Measurements from ENCODE around the gene CENPP.
"Not testable (repeated sequence)": the region's sequence is repeated elsewhere in the genome, so short reads cannot be mapped to it uniquely, and the experiment has no call there.

CENPP gene

DNA sequence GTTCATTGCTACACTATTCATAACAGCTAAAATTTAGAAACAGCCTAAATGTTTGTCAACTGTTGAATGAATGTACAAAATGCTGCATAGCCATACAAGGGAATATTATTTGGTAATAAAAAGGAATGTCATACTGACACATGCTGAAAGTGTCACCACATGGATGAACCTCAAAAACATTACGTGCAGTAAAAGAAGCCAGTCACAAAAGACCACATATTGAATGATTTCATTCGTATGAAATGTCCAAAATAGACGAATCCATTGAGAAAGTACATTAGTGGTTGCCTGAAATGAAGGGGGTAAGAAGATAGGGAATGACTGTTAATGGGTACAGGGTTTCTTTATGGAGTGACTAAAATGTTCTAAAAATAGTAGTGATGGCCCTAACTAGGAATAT is 221.6 kb downstream of the CENPP start:
- H3K9me3 Mint-ChIP-seq: no peaks in the 10 kb centered on the region
- H3K4me3 Mint-ChIP-seq: no peak overlapping the region
- no peak for ATAC-seq
- H3K4me1 Mint-ChIP-seq: no peaks in the 10 kb centered on the region
- no peak overlapping the region for H3K27ac Mint-ChIP-seq
- H3K27me3 Mint-ChIP-seq: no peaks in the 10 kb centered on the region
- no peak for DNase-seq
- H3K36me3 Mint-ChIP-seq (ENCODE audit: low read depth): peaks cover 9% of the 10 kb centered on the region

- Mint-ChIP-seq H3K27ac (no peak overlapping the region), H3K4me3 (no peak overlapping the region), H3K9me3 (no peaks in the 10 kb centered on the region), H3K4me1 (peaks cover 2% of the 10 kb centered on the region), H3K36me3 (ENCODE audit: low read depth) (peaks cover 10% of the 10 kb centered on the region), H3K27me3 (no peaks in the 10 kb centered on the region)
- DNase-seq (no peak), ATAC-seq (no peak)
These were observed 225.0 kb downstream of the CENPP start for GRCh38 chr9:92550765-92551164.

DNA sequence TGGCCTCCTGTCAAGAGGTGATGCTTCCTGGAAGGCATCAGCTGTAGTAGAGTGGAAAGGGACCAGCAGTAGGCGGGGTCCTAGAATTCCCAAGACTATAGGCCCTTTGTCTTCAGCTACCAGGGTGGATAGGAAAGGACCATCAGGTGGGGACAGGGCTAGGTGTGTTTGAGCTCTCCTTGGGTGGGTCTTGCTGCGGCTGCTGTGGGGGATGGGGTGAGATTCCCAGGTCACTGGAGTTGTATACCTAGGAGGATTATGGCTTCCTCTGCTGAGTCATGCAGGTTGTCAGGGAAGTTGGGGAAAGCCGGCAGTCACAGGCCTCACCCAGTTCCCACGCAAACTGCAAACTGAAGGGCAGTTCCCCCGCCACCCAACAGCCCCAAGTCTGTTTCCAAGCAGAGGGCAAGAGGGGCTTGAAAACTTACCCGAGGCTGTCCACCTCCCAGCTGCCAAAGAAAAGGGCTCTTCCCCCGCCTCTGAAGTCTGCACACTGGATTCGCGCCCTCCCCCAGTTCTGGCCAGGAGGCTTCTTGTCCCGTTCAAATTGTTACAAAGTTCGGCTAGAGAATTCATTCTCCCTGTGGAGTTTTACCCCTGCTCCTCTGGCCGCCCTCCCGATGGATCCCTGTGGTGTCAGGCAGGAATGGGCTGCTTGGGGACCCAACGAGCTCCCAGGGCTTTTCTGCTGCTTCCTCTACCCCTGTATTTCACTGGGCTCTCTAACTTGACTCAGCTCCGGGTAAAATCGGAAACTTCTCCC is 233.0 kb downstream of the CENPP start:
- Mint-ChIP-seq H3K36me3 (ENCODE audit: low read depth) (peaks cover 5% of the 10 kb centered on the region), H3K27me3 (no peaks in the 10 kb centered on the region), H3K4me3 (no peak overlapping the region), H3K4me1 (peaks cover 6% of the 10 kb centered on the region), H3K27ac (no peak overlapping the region), H3K9me3 (no peaks in the 10 kb centered on the region)
- DNase-seq: no peak
- ATAC-seq: no peak

DNA sequence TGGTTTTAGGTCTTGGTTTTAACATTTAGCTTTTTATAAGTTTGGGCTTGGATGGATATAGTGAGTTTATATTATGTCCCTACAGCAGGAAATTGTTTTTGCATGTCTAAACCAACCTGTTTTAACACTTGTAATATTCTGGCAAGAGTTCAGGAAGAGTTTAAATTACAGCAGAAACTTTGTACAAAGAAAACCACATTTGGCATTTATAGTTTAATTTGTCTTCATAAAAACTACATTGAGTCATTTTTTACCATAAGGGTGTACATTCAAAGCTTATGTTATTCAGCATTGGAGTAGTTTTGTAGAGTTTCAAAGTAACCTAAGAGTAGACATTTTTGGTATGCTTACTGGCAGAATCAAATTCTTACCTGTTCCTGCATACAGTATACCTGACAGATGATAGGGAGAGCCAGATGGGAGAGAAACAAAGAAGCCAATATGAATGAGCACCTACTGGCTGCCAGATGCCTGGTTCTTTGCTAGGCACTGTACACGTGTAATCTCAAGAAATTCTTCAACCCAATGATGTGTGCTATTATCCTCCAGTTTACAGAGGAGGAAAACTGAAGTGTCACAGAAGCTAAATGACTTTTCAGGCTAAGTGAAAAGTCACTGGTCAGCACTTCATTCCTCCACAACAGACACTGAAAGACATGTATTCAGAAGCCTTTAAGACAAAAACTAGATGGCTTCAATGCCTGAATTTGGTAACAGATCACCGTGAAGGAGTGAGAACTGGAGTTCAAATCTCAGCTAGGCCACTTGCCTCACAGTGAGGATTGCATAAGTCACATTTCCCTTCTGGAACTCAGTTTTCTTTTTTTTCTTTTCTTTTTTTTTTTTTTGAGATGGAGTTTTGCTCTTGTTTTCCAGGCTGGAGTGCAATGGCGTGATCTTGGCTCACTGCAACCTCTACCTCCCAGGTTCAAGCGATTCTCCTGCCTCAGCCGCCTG is 235.9 kb downstream of the CENPP start:
- no peak for DNase-seq
- Mint-ChIP-seq H3K36me3 (ENCODE audit: low read depth) (peaks cover 6% of the 10 kb centered on the region), H3K4me1 (no peaks in the 10 kb centered on the region), H3K27me3 (no peaks in the 10 kb centered on the region), H3K27ac (no peak overlapping the region), H3K9me3 (peaks cover 6% of the 10 kb centered on the region), H3K4me3 (no peak overlapping the region)
- no peak for ATAC-seq

DNA sequence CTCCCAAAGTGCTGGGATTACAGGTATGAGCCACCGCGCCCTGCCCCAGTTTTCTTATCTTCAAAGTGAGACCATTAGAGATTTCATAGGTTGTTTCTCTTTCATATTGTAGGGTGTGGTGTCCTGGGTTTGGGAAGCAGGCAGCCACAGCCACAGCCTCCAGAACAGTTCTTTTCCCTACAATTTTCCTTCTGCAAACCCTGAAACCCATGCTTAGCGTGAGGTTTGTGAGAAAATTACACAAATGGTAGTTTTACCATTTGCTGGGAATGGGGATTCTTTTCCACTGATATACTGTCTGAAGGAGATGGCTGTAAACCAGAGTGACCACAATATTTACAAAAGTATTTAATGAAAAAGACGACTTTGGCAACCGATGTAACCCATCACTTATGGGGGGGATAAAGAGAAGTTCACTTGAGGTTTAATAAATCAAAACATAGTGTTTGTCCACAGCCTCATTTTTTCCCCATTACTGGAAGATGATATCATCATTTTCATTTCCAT is 236.8 kb downstream of the CENPP start:
- H3K27me3 Mint-ChIP-seq: no peaks in the 10 kb centered on the region
- DNase-seq (no peak), ATAC-seq (no peak)
- H3K36me3 Mint-ChIP-seq (ENCODE audit: low read depth): peaks cover 6% of the 10 kb centered on the region
- no peak overlapping the region for H3K27ac Mint-ChIP-seq
- peaks cover 11% of the 10 kb centered on the region for H3K9me3 Mint-ChIP-seq
- no peaks in the 10 kb centered on the region for H3K4me1 Mint-ChIP-seq
- H3K4me3 Mint-ChIP-seq: no peak overlapping the region

- H3K27ac Mint-ChIP-seq: no peak overlapping the region
These were observed 237.7 kb downstream of the CENPP start for GRCh38 chr9:92563116-92564100.

GRCh38 chr9:92564504-92564903 is 238.8 kb downstream of the CENPP start:
- peaks cover 11% of the 10 kb centered on the region for H3K36me3 Mint-ChIP-seq (ENCODE audit: low read depth)
- DNase-seq: no peak
- H3K27me3 Mint-ChIP-seq: no peaks in the 10 kb centered on the region
- ATAC-seq: no peak
- H3K4me1 Mint-ChIP-seq: no peaks in the 10 kb centered on the region
- H3K27ac Mint-ChIP-seq: no peak overlapping the region
- no peak overlapping the region for H3K4me3 Mint-ChIP-seq
- H3K9me3 Mint-ChIP-seq: peaks cover 11% of the 10 kb centered on the region

More at GRCh38 chr9:92563116-92564100, 237.7 kb downstream of the CENPP start:
- Mint-ChIP-seq H3K36me3 (ENCODE audit: low read depth) (peaks cover 9% of the 10 kb centered on the region), H3K4me1 (no peaks in the 10 kb centered on the region), H3K9me3 (peaks cover 11% of the 10 kb centered on the region), H3K27me3 (no peaks in the 10 kb centered on the region), H3K4me3 (no peak overlapping the region)
- DNase-seq (no peak), ATAC-seq (no peak)

DNA sequence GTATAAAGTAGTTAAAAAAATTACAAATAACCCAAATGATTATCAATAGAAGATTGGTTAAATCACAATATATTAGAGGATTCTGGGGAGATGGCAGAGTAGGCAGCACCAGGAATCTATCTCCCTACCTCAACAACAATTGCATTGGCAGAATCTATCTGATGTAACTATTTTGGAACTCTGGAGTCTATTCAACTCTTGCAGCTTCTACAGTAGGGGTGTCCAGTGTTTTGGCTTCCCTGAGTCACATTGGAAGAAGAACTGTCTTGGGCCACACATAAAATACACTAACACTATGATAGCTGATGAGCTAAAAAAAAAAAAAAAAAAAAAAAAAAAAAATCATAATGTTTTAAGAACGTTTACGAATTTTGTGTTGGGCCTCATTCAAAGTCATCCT is 239.2 kb downstream of the CENPP start:
- H3K4me3 Mint-ChIP-seq: no peak overlapping the region
- no peak overlapping the region for H3K27ac Mint-ChIP-seq
- H3K36me3 Mint-ChIP-seq (ENCODE audit: low read depth): peaks cover 11% of the 10 kb centered on the region
- peaks cover 11% of the 10 kb centered on the region for H3K9me3 Mint-ChIP-seq
- H3K4me1 Mint-ChIP-seq: no peaks in the 10 kb centered on the region
- no peaks in the 10 kb centered on the region for H3K27me3 Mint-ChIP-seq
- ATAC-seq (no peak), DNase-seq (no peak)

DNA sequence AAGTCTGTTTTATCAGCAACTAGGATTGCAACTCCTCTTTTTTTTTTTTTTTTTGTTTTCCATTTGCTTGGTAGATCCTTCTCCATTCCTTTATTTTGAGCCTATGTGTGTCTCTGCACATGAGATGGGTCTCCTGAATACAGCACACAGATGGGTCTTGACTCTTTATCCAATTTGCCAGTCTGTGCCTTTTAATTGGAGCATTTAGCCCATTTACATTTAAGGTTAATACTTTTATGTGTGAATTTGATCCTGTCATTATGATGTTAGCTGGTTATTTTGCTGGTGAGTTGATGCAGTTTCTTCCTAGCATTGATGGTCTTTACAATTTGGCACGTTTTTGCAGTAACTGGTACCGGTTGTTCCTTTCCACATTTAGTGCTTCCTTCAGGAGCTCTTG is 246.1 kb downstream of the CENPP start:
- H3K27ac Mint-ChIP-seq; H3K4me3 Mint-ChIP-seq; ATAC-seq; H3K36me3 Mint-ChIP-seq (ENCODE audit: low read depth); H3K4me1 Mint-ChIP-seq; H3K27me3 Mint-ChIP-seq; H3K9me3 Mint-ChIP-seq; DNase-seq: not testable (repeated sequence)

GRCh38 chr9:92573612-92574011 is 247.9 kb downstream of the CENPP start:
- not testable (repeated sequence) for H3K27ac Mint-ChIP-seq; ATAC-seq; DNase-seq; H3K9me3 Mint-ChIP-seq; H3K36me3 Mint-ChIP-seq (ENCODE audit: low read depth); H3K27me3 Mint-ChIP-seq; H3K4me1 Mint-ChIP-seq; H3K4me3 Mint-ChIP-seq

DNA sequence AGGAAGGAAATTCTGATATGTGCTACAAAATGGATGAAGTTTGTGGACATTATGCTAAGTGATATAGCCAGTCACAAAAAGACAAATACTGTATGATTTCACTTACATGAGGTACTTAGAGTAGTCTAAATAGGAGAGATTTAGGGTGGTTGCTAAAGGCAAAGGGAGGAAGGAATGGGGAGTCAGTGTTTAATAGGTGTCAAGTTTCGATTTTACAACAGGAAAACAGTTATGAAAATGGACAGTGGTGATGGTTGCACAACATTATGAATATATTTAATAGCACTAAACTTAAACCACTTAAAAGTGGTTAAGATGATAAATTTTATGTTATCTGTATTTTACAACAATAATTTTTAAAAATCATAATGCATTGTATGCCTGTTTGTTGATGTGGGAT is 250.4 kb downstream of the CENPP start:
- H3K27ac Mint-ChIP-seq: no peak overlapping the region
- H3K4me1 Mint-ChIP-seq: no peaks in the 10 kb centered on the region
- ATAC-seq: no peak
- H3K36me3 Mint-ChIP-seq (ENCODE audit: low read depth): peaks cover 2% of the 10 kb centered on the region
- H3K9me3 Mint-ChIP-seq: peaks cover 4% of the 10 kb centered on the region
- H3K27me3 Mint-ChIP-seq: no peaks in the 10 kb centered on the region
- DNase-seq: no peak
- H3K4me3 Mint-ChIP-seq: no peak overlapping the region

DNA sequence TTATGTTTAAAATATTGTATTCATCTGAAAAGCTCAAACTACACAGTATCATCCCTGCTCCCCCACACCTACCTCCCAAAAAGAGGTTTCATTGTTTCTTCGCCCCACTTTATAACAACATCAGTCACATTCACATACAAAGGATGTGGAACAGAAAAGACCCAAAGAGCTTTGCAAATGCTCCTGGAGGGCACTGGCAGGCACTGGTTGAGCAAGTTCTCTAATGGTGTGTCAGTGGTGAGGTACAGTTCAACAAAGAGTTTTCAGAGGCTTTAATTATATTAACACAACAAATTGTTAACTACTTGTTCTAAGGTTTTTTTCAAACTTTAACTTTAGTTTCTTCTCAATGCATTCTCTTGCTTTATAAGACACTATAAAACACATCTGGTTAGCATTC is 264.2 kb downstream of the CENPP start:
- no peaks in the 10 kb centered on the region for H3K27me3 Mint-ChIP-seq
- peaks cover 10% of the 10 kb centered on the region for H3K9me3 Mint-ChIP-seq
- DNase-seq (no peak), ATAC-seq (no peak)
- no peak overlapping the region for H3K27ac Mint-ChIP-seq
- no peak overlapping the region for H3K4me3 Mint-ChIP-seq
- H3K4me1 Mint-ChIP-seq: no peaks in the 10 kb centered on the region
- H3K36me3 Mint-ChIP-seq (ENCODE audit: low read depth): peaks cover 4% of the 10 kb centered on the region

- H3K4me1 Mint-ChIP-seq: no peaks in the 10 kb centered on the region
- H3K9me3 Mint-ChIP-seq: peaks cover 9% of the 10 kb centered on the region
- DNase-seq: no peak
- H3K36me3 Mint-ChIP-seq (ENCODE audit: low read depth): peaks cover 4% of the 10 kb centered on the region
- no peak overlapping the region for H3K27ac Mint-ChIP-seq
- no peak overlapping the region for H3K4me3 Mint-ChIP-seq
- H3K27me3 Mint-ChIP-seq: no peaks in the 10 kb centered on the region
- ATAC-seq: no peak
These were observed 264.6 kb downstream of the CENPP start for GRCh38 chr9:92590377-92590776.

DNA sequence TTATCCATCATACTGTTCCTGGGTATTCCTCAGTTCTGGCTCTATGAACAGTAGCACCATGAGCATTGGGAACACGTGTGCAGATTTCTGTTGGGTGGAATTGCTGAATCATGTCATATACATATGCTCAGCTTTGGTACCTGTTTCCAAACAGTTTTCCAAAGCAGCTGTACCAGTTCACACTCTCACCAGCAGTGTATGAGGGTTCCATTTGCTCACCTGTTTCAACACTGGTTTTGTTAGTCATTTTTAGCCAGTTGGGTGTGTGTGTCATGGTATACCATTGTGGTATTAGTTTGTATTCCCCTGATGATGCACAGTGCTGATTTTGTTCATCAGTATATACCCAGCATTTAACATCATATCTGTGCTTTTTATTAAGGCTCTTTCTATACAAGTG is 266.8 kb downstream of the CENPP start:
- Mint-ChIP-seq H3K4me3 (no peak overlapping the region), H3K4me1 (no peaks in the 10 kb centered on the region), H3K36me3 (ENCODE audit: low read depth) (no peaks in the 10 kb centered on the region), H3K27me3 (no peaks in the 10 kb centered on the region), H3K9me3 (no peaks in the 10 kb centered on the region), H3K27ac (no peak overlapping the region)
- peak; percentile 63 for ATAC-seq
- DNase-seq: no peak
